ENCODE results near the gene RGS19.

DNA sequence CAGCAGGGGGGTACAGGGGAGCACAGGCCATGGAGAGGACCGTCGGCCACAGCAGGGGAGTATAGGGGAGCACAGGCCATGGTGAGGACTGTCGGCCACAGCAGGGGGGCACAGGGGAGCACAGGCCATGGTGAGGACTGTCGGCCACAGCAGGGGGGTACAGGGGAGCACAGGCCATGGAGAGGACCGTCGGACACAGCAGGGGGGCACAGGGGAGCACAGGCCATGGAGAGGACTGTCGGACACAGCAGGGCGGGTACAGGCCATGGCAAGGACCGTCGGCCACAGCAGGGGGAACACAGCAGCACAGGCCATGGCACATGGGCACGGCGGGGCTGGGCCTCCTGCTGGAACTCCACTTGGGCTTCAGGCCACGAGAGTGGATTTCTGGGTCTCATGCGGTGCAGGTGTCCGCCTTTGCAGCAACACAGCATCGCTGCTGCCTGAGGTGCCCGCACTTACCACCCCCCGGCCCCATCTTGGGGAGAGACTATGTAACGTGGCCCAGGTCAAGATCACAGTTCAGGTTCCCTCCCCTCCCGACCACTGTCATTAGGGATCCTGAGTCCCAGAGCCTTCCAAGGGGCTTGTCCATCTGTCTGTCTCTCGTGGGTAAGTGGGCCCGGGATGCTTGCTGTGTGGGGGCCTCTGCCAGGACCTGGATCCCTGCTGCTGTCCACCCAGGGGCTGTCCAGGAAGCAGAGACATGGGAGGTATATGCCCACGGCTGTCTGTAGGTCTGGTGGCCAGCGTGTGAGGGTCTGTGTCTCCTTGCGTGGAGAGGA, 25.5 kb upstream of the RGS19 start:
- TF ChIP-seq CBX8 (IDR thresholded peaks at IDR 0.05; ENCODE audit: borderline replicate concordance, low read depth, low read length): no peak
- no peak for TF ChIP-seq TEAD4 (IDR thresholded peaks at IDR 0.05; ENCODE audit: low read depth, low read length)
